ENCODE data around the gene MACC1.

MACC1 gene

DNA sequence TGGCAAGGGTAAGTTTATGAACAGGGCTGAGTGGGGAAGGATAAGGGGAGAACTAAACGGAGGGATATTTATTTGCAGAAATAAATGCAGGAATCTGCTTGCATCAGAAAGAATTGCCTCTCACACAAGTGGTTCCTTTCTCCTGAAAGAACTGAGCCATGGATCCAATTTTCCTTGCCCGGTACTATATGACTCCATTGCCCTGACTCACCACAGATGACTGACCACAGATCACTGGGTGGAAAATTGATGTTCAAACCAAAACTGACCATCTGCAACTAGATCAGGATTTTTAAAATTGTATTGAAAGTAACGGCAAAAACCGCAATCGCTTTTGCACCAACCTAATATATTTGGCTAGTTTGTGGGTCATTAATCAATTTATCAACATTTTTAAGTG lies 6.2 kb upstream of the MACC1 start:
- DNase-seq (ENCODE audit: low read depth) = no peak
- TF ChIP-seq, protein P1, sequence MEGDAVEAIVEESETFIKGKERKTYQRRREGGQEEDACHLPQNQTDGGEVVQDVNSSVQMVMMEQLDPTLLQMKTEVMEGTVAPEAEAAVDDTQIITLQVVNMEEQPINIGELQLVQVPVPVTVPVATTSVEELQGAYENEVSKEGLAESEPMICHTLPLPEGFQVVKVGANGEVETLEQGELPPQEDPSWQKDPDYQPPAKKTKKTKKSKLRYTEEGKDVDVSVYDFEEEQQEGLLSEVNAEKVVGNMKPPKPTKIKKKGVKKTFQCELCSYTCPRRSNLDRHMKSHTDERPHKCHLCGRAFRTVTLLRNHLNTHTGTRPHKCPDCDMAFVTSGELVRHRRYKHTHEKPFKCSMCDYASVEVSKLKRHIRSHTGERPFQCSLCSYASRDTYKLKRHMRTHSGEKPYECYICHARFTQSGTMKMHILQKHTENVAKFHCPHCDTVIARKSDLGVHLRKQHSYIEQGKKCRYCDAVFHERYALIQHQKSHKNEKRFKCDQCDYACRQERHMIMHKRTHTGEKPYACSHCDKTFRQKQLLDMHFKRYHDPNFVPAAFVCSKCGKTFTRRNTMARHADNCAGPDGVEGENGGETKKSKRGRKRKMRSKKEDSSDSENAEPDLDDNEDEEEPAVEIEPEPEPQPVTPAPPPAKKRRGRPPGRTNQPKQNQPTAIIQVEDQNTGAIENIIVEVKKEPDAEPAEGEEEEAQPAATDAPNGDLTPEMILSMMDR (IDR thresholded peaks at IDR 0.05; ENCODE audit: low read depth, low read length, missing control alignments) = no peak
- no peak overlapping the region for H3K4me3 ChIP-seq (ENCODE audit: low read depth, low read length)

DNA sequence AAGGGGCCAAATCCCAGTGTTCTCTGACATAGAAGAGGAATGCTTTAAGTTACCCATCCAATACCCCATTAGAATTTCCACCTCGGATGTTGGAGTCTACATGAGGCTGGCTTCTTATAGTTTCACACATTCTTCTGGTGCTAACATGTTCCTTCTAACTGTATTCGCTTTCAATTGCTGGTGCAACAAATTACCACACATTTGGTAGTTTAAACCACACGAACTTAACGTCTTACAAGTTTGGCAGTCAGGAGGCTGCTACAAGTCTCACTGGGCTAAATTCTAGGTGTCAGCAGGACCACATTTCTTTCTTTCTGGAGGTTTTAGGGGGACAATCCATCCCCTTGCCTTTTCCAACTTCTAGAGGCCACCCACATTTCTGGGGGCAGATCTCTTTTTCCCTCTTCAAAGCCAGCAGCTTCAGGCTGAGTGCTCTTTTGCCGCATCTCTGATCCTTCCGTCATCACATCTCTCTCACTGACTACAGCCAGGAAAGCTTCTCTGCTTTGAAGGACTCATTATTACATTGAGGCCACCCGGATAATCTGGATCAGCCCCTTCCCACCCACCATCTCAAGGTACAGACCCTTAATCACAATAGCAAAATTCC lies 5.1 kb upstream of the MACC1 start:
- no peak for DNase-seq (ENCODE audit: low read depth)
- TF ChIP-seq, protein P1 (IDR thresholded peaks at IDR 0.05; ENCODE audit: low read depth, low read length, missing control alignments) = no peak
- no peak overlapping the region for H3K4me3 ChIP-seq (ENCODE audit: low read depth, low read length)

DNA sequence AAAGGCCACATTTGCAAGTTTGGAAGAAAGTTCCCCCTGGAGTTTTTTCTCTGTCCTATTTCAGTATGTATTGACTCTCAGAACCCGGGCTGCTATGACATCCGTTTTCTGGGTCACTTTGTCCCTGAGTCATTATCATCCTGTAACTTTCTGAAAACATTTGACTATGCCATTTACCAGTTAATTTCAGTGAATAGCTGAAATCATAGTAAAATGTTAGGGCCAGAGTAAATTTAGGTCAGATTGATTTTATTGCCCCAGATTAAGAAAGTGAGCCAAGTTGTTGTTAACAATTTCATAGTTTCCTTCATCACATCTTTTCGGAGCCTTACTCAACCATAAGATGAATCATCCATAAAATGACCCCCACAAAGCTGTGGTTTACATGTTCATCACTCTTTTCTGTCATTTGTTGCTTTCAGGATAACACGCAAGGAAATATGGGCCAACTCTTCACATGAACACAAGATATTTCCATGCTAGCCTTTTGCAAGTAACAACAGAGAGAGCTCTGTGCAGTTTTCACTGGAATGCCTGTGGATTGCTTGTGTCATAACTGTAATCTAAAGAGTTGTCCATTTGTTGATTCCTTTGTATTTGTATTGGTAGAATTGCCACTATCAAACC lies 3.9 kb upstream of the MACC1 start:
- TF ChIP-seq, protein P1 (IDR thresholded peaks at IDR 0.05; ENCODE audit: low read depth, low read length, missing control alignments) = no peak
- no peak overlapping the region; the same call in 1 of the 2 replicates for H3K4me3 ChIP-seq (ENCODE audit: low read depth, low read length)

DNA sequence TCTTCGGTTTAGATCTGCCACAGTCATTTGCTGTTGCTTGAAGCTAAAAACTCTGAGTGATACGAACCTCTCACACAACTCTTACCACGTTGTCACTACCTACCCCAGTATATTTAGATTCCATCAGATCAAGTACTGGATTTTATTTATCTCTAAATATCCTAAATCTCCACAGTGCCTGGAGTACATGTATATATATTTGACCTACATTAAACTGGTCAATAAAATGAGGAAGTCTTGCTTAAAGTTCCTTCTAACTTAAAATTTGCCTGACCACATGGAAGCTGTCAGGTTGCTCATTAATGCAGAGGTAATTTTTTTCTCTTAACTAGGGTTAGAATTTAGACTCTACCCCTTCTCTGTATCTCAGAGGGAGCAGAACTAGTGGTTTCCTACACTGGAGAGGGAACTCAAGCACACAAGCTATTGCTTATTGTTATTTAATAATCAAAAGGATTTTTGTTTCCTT lies 3.1 kb upstream of the MACC1 start:
- TF ChIP-seq, protein P1 (IDR thresholded peaks at IDR 0.05; ENCODE audit: low read depth, low read length, missing control alignments) = no peak
- no peak overlapping the region; the same call in 1 of the 2 replicates for H3K4me3 ChIP-seq (ENCODE audit: low read depth, low read length)
- DNase-seq (ENCODE audit: low read depth) = no peak

More for the DNA sequence above, 3.9 kb upstream of the MACC1 start:
- no peak for DNase-seq (ENCODE audit: low read depth)

DNA sequence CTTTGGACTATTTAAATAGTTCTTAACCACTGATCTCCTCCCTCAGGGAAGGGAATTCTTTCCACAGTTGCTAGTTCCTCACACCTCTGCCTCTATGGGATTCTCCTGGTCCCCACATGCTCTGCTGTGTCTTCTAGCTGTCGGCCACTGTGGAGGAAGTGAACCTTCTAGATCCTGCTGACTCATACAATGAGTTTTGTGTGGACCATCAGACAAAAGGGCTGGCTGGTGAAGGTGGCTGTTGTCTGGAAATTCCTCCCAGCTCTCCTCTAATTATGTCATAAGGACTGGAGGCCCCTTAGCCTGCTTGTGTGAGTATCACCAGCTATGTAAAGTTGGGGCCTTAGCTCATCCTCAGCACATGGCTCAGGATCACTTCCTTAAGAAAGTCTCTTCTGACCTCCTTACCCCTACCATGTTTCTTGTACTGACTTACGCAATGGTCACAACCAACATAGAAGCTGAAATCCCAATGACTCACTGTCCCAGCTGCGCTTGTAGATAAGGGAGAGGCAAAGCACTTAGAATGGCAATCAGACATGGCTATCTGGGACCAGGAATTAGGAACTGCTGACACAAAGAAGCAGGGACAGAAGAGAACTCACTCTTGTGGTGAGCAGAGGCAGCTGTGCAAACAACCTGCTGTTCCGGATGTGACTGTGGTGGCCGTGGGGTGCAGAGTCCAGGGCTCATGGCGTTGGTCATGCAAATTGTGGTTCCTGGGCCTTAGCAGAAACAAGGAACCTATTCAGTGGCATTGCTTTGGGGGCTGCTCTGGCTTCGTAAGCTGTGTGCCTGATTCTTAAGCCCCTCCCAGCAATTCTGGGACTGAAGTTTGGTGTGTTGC lies 2.5 kb upstream of the MACC1 start:
- peak; percentile 99 for DNase-seq (ENCODE audit: low read depth)
- peak overlapping the region; percentile 17; the same call in 1 of the 2 replicates for H3K4me3 ChIP-seq (ENCODE audit: low read depth, low read length)
- TF ChIP-seq, protein P1 (IDR thresholded peaks at IDR 0.05; ENCODE audit: low read depth, low read length, missing control alignments) = no peak

DNA sequence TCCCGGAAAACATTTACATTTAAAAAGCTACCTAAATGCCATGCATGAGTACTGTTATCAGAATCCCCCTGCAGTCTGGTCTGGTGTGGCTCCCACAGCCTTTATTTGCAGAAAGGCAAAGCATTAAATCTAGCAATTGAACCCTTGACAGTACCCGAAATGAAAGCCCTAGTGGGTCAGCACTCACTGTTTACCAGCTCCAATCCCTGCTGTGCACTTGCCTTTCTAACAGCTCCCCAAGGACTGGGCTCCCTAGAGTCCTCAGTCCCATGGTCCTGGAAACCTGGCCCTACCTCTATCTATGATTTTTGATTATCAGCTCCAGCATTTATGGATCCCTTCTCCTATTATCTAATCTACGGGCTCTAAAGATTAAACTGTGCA lies 1.9 kb upstream of the MACC1 start:
- H3K4me3 ChIP-seq (ENCODE audit: low read depth, low read length) = no peak overlapping the region; the same call in 1 of the 2 replicates
- TF ChIP-seq, protein P1 (IDR thresholded peaks at IDR 0.05; ENCODE audit: low read depth, low read length, missing control alignments) = no peak
- no peak for DNase-seq (ENCODE audit: low read depth)

Measured in GM12864 (cell line).